ENCODE measurements around the gene ALDH1L1.

GRCh38 chr3:126102011-126102410, 78.4 kb downstream of the ALDH1L1 start:
- TF ChIP-seq TCF7L2 (IDR thresholded peaks at IDR 0.05; ENCODE audit: low read depth, low read length) (no peak), POLR2AphosphoS5 (IDR thresholded peaks at IDR 0.05; ENCODE audit: low read depth, low read length) (no peak), REST (IDR thresholded peaks at IDR 0.05; ENCODE audit: insufficient read depth in 1 of 2, low read depth in 2 of 2, low read length in 1 of 2) (no peak), SIN3A (IDR thresholded peaks at IDR 0.05; ENCODE audit: borderline replicate concordance, insufficient read depth, low read depth, low read length) (no peak)
- TF ChIP-seq, protein P1, sequence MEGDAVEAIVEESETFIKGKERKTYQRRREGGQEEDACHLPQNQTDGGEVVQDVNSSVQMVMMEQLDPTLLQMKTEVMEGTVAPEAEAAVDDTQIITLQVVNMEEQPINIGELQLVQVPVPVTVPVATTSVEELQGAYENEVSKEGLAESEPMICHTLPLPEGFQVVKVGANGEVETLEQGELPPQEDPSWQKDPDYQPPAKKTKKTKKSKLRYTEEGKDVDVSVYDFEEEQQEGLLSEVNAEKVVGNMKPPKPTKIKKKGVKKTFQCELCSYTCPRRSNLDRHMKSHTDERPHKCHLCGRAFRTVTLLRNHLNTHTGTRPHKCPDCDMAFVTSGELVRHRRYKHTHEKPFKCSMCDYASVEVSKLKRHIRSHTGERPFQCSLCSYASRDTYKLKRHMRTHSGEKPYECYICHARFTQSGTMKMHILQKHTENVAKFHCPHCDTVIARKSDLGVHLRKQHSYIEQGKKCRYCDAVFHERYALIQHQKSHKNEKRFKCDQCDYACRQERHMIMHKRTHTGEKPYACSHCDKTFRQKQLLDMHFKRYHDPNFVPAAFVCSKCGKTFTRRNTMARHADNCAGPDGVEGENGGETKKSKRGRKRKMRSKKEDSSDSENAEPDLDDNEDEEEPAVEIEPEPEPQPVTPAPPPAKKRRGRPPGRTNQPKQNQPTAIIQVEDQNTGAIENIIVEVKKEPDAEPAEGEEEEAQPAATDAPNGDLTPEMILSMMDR (IDR thresholded peaks at IDR 0.05): no peak
